SK-N-SH treated with all-trans-retinoic acid at 6 μM for 48 hours (cell line): ENCODE data around the gene MT1B.

ENCODE experiments used
- ATAC-seq: fragments of 200-7000 bp; cut with Tn5 transposase; 3 replicates; pipeline ENCODE4 v1.9.1; 2020; ENCODE audit warnings: mild to moderate bottlenecking, moderate library complexity
- BACH2 ChIP-seq: fragments of 250-450 bp; sonication (Bioruptor Pico); IDR thresholded peaks from 2 replicates; pipeline ENCODE4 v1.9.0; 2021; ENCODE audit warnings: mild to moderate bottlenecking, borderline replicate concordance
- CSDC2 ChIP-seq: fragments of 250-450 bp; sonication (Bioruptor Pico); IDR thresholded peaks from 2 replicates; pipeline ENCODE4 v1.5.0; 2020; ENCODE audit warnings: mild to moderate bottlenecking, moderate library complexity
- CSRNP3 ChIP-seq: fragments of 250-450 bp; sonication (Bioruptor Pico); IDR thresholded peaks from 2 replicates; pipeline ENCODE4 v1.5.1; 2021; ENCODE audit warnings: mild to moderate bottlenecking, moderate library complexity
- GLIS3 ChIP-seq: fragments of 250-450 bp; sonication (Bioruptor Pico); IDR thresholded peaks from 2 replicates; pipeline ENCODE4 v1.5.0; 2020; ENCODE audit warnings: mild to moderate bottlenecking, moderate library complexity
- ISL1 ChIP-seq: fragments of 250-450 bp; sonication (Bioruptor Pico); IDR thresholded peaks from 2 replicates; pipeline ENCODE4 v2.1.2; 2022; ENCODE audit warnings: mild to moderate bottlenecking, moderate library complexity
- OSR1 ChIP-seq: fragments of 250-450 bp; sonication (Bioruptor Pico); IDR thresholded peaks from 2 replicates; pipeline ENCODE4 v1.8.0; 2022; ENCODE audit warnings: moderate library complexity, mild to moderate bottlenecking, inconsistent platforms
- PPARA ChIP-seq: fragments of 250-450 bp; sonication (Bioruptor Pico); IDR thresholded peaks from 2 replicates; pipeline ENCODE4 v1.5.0; 2020; ENCODE audit warnings: mild to moderate bottlenecking, borderline replicate concordance
- SNAI2 ChIP-seq: fragments of 250-450 bp; sonication (Bioruptor Pico); IDR thresholded peaks from 2 replicates; pipeline ENCODE4 v1.5.0; 2020; ENCODE audit warnings: mild to moderate bottlenecking, moderate library complexity
- TCF4 ChIP-seq: fragments of 250-450 bp; sonication (Bioruptor Pico); IDR thresholded peaks from 2 replicates; pipeline ENCODE4 v1.8.0; 2021; ENCODE audit warnings: mild to moderate bottlenecking, moderate library complexity, borderline replicate concordance
- TOX ChIP-seq: fragments of 250-450 bp; sonication (Bioruptor Pico); IDR thresholded peaks from 2 replicates; pipeline ENCODE4 v1.8.0; 2021; ENCODE audit warnings: mild to moderate bottlenecking, moderate library complexity, borderline replicate concordance
- ZC3H10 ChIP-seq: fragments of 250-450 bp; sonication (Bioruptor Pico); IDR thresholded peaks from 2 replicates; pipeline ENCODE4 v1.5.1; 2021; ENCODE audit warnings: mild to moderate bottlenecking, moderate library complexity
- ZFP3 ChIP-seq: fragments of 250-450 bp; sonication (Bioruptor Pico); IDR thresholded peaks from 2 replicates; pipeline ENCODE4 v1.5.0; 2020; ENCODE audit warnings: mild to moderate bottlenecking, moderate library complexity
- ZFP30 ChIP-seq: fragments of 450-650 bp; formaldehyde crosslinking; IDR thresholded peaks from 2 replicates; pipeline ENCODE4 v1.5.0; 2022; ENCODE audit warnings: mild to moderate bottlenecking, moderate library complexity
- ZNF70 ChIP-seq: fragments of 450-650 bp; formaldehyde crosslinking; IDR thresholded peaks from 2 replicates; pipeline ENCODE4 v1.5.0; 2020; ENCODE audit warnings: mild to moderate bottlenecking, moderate library complexity
- ZNF8 ChIP-seq: fragments of 450-650 bp; formaldehyde crosslinking; IDR thresholded peaks from 2 replicates; pipeline ENCODE4 v1.5.0; 2020; ENCODE audit warnings: mild to moderate bottlenecking, moderate library complexity
- TF ChIP-seq, protein P1 (sequence below): fragments of 250-450 bp; sonication (Bioruptor Pico); IDR thresholded peaks from 2 replicates; pipeline ENCODE4 v1.8.0; 2021; ENCODE audit warnings: low read depth, mild to moderate bottlenecking, moderate library complexity, borderline replicate concordance
- TF ChIP-seq, protein P2 (sequence below): fragments of 250-450 bp; sonication (Bioruptor Pico); IDR thresholded peaks from 2 replicates; pipeline ENCODE4 v1.5.1; 2020; ENCODE audit warnings: low read depth, mild to moderate bottlenecking, moderate library complexity
- TF ChIP-seq, protein P3 (sequence below): fragments of 250-450 bp; sonication (Bioruptor Pico); IDR thresholded peaks from 2 replicates; pipeline ENCODE4 v1.8.0; 2020; ENCODE audit warnings: mild to moderate bottlenecking, moderate library complexity, borderline replicate concordance

The MT1B gene

GRCh38 chr16:56608876-56609462 lies 42.7 kb upstream of the MT1B start:
- TF ChIP-seq, protein P1, sequence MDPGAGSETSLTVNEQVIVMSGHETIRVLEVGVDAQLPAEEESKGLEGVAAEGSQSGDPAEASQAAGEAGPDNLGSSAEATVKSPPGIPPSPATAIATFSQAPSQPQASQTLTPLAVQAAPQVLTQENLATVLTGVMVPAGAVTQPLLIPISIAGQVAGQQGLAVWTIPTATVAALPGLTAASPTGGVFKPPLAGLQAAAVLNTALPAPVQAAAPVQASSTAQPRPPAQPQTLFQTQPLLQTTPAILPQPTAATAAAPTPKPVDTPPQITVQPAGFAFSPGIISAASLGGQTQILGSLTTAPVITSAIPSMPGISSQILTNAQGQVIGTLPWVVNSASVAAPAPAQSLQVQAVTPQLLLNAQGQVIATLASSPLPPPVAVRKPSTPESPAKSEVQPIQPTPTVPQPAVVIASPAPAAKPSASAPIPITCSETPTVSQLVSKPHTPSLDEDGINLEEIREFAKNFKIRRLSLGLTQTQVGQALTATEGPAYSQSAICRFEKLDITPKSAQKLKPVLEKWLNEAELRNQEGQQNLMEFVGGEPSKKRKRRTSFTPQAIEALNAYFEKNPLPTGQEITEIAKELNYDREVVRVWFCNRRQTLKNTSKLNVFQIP = no peak
- TF ChIP-seq, protein P2, sequence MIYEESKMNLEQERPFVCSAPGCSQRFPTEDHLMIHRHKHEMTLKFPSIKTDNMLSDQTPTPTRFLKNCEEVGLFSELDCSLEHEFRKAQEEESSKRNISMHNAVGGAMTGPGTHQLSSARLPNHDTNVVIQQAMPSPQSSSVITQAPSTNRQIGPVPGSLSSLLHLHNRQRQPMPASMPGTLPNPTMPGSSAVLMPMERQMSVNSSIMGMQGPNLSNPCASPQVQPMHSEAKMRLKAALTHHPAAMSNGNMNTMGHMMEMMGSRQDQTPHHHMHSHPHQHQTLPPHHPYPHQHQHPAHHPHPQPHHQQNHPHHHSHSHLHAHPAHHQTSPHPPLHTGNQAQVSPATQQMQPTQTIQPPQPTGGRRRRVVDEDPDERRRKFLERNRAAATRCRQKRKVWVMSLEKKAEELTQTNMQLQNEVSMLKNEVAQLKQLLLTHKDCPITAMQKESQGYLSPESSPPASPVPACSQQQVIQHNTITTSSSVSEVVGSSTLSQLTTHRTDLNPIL (CRISPR knock-in tag) = no peak
- TF ChIP-seq OSR1 (CRISPR knock-in tag) (no peak), ZC3H10 (CRISPR knock-in tag) (no peak), TCF4 (CRISPR knock-in tag) (no peak), SNAI2 (CRISPR knock-in tag) (no peak), PPARA (CRISPR knock-in tag) (no peak), TOX (no peak), CSRNP3 (no peak), ISL1 (CRISPR knock-in tag) (no peak)
- peak; percentile 5 for ATAC-seq

DNA sequence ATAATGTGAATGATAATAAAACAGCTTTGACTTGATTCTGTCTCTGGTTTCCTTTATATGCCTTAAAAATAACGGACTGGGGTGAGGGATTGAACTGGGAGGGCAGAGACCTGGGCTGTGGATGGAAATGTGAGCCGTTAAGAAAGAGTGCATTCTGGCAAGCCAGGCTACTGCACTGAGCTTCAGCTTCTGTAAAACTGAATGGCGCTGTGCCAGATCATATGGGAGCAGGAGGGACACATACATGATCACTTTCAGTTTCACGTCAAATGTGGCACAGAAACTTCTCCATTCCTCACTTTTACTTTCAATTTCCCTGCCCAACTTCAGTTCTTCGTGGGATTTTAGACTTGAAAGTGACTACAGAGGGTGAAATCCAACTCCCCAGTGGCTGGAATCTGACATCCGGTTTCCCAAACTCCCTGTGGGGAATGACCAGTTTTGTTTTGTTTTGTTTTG lies 42.2 kb upstream of the MT1B start:
- TF ChIP-seq ZFP3 (CRISPR knock-in tag) (no peak), ISL1 (CRISPR knock-in tag) (no peak), ZFP30 (CRISPR knock-in tag) (no peak), ZNF8 (CRISPR knock-in tag) (no peak), CSDC2 (CRISPR knock-in tag) (no peak), GLIS3 (CRISPR knock-in tag) (no peak), PPARA (CRISPR knock-in tag) (no peak), BACH2 (CRISPR knock-in tag) (no peak)
- TF ChIP-seq, protein P3, sequence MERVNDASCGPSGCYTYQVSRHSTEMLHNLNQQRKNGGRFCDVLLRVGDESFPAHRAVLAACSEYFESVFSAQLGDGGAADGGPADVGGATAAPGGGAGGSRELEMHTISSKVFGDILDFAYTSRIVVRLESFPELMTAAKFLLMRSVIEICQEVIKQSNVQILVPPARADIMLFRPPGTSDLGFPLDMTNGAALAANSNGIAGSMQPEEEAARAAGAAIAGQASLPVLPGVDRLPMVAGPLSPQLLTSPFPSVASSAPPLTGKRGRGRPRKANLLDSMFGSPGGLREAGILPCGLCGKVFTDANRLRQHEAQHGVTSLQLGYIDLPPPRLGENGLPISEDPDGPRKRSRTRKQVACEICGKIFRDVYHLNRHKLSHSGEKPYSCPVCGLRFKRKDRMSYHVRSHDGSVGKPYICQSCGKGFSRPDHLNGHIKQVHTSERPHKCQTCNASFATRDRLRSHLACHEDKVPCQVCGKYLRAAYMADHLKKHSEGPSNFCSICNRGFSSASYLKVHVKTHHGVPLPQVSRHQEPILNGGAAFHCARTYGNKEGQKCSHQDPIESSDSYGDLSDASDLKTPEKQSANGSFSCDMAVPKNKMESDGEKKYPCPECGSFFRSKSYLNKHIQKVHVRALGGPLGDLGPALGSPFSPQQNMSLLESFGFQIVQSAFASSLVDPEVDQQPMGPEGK (CRISPR knock-in tag) = no peak
- peak; percentile 30 for ATAC-seq

GRCh38 chr16:56610017-56610608 lies 41.6 kb upstream of the MT1B start:
- 0 out of 2 replicates have a peak, but pooled peaks have one; percentile 32 for TF ChIP-seq ZFP3 (CRISPR knock-in tag)
- TF ChIP-seq PPARA (CRISPR knock-in tag) = no peak
- peak; percentile 10 for ATAC-seq

DNA sequence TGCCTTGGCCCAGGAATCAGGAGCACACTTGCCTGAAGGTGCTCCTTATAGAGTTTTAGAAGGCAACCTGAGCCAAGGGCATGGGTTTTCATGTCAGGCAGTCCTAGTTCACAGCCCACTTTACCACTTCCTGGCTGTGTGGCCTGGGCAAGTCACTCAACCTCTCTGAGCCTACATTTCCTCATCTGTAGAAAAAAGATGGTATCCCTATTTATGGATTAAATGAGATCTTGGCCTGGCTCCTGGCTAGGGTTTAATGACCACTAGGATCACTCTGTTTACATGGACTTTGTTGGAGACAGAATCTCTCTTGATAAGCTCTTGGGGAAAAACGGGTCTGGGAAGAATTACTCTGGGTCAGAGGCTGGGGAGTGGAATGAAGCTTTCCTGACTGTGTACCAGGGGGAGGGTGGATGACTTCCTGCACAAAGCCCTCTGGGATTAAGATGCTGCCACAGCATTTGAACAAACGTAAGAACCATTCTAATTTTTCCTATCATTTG lies 41.0 kb upstream of the MT1B start:
- ATAC-seq = no peak
- no peak for TF ChIP-seq ISL1 (CRISPR knock-in tag)
- no peak for TF ChIP-seq CSDC2 (CRISPR knock-in tag)
- no peak for TF ChIP-seq TOX
- TF ChIP-seq ZC3H10 (CRISPR knock-in tag) = no peak
- TF ChIP-seq ZNF70 (CRISPR knock-in tag) = no peak
- TF ChIP-seq CSRNP3 = no peak
- TF ChIP-seq, protein P2 (CRISPR knock-in tag) = no peak
- TF ChIP-seq BACH2 (CRISPR knock-in tag) = no peak
